HG03045 (cell line): ENCODE results near the gene CDC37.

ENCODE experiments used
- ATAC-seq: cut with Tn5 transposase; IDR thresholded peaks from one replicate; pipeline ENCODE4 v1.9.1; 2021; ENCODE audit warnings: mild to moderate bottlenecking, moderate library complexity; ENCODE audit not compliant: unreplicated experiment

The CDC37 gene

GRCh38 chr19:10363789-10364281 lies 39.5 kb downstream of the CDC37 start:
- ATAC-seq = no peak

- ATAC-seq = no peak
These were observed 41.1 kb downstream of the CDC37 start for GRCh38 chr19:10362259-10362658.

- ATAC-seq = no peak
These were observed 41.8 kb downstream of the CDC37 start for GRCh38 chr19:10361569-10362011.

GRCh38 chr19:10356431-10356830 lies 46.9 kb downstream of the CDC37 start:
- no peak for ATAC-seq

- no peak for ATAC-seq
These were observed 49.5 kb downstream of the CDC37 start for GRCh38 chr19:10353793-10354391.

GRCh38 chr19:10352764-10353671 lies 50.3 kb downstream of the CDC37 start:
- no peak for ATAC-seq

GRCh38 chr19:10346509-10346908 lies 56.8 kb downstream of the CDC37 start:
- ATAC-seq = no peak

- ATAC-seq = no peak
These were observed 58.6 kb downstream of the CDC37 start for GRCh38 chr19:10344780-10345179.

GRCh38 chr19:10343495-10343894 lies 59.8 kb downstream of the CDC37 start:
- ATAC-seq = no peak
